ENCODE results near the gene DCUN1D3.
"Not testable (repeated sequence)": the region's sequence is repeated elsewhere in the genome, so short reads cannot be mapped to it uniquely, and the experiment has no call there.

Gene DCUN1D3

DNA sequence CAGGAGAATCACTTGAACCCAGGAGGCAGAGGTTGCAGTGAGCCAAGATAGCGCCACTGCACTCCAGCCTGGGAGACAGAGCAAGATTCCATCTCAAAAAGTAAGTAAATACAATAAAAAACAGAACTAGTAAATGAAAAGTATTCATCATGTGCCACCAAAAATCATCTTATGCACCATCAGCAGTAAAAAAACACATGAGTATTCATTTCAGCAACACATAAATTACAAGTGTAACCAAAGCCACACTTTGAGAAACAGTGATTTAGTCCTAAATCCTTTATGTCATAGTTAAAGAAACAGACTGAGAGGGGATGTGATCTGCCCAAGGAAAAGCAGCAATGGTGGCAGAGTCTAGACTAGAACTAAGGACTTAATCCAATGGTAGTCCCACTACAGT lies 13.0 kb downstream of the DCUN1D3 start:
- no peak for DNase-seq (ENCODE audit: low spot score)

DNA sequence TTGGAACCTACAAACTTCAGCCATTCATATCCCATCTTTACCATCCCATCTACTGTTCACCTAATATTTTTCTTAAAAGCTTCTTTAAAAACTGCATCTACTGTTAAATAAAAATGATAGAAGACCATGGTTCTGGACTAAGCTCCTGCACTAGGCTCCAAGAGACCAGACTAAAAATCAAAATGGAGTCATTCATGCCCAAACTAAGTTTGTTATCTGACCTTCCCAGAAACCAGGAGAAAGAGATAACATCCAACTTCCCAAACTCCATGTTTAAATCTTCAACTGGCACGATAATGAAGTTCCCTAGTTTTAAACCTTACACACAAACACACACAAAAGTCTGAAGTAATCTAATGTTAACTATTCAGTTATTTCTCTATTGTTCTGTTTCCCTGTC lies 13.8 kb downstream of the DCUN1D3 start:
- no peak for DNase-seq (ENCODE audit: low spot score)

DNA sequence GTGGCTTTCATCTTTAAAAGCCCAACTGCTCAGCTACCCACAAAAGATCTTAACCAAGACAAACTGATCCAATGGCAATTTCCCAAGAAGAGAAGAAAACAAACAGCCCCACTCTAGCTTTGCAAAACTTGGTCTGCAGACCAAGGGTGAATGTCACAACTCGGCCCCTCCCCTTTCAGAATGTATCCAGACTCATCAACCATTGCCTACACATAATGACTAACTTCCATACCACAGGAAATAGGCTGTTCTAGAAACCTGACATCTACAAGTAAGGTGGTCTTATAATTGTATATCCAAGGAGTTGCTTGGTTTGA lies 16.0 kb downstream of the DCUN1D3 start:
- no peak for DNase-seq (ENCODE audit: low spot score)

DNA sequence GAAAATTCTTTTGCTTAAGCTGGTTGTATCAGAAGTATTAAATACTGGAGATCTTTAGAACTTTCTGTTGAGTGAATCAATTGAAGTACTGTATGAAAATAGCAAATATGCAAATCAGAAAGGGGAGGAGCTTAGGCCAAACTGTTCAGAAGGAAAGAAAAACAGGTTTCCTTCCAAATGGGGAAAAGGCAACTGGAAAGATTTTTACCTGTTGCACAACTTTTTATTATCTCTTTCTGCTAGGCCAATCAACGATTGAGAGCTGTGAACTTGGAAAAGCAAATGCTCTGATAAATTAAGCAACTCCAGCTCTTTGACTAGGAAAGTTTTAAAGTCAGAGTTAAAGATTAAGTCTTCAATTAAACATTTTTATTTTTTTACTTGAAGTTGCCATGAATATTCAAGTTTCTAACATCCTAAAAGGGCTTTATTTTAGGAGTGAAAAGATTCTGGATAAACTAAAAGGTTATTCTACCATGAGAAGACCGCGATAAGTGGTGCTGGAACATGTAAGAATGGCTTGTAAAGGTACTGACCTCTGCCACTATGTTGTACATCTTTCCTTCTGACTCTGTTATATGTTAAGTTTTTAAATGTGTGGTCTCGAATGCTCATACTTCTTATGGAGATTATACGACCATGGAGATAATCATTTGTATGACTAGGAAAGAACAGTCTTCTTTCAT lies 16.5 kb downstream of the DCUN1D3 start:
- no peak for DNase-seq (ENCODE audit: low spot score)

DNA sequence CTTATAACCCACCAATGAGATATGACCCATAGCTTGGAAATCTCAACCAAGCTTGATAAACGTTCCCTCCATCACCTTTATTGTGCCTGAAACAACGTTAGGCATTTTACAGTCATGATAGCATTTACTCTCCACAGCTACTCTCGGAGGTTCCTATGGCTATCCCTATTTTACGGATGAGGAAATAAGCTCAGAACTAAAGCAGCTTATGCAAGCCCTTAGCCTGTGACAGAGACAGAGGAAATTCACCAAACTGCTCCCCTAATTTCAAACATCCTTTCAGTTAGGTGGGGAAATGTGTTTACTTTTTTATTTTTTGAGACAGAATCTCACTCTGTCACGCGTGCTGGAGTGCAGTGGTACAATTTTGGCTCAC lies 18.7 kb downstream of the DCUN1D3 start:
- DNase-seq (ENCODE audit: low spot score) = no peak

DNA sequence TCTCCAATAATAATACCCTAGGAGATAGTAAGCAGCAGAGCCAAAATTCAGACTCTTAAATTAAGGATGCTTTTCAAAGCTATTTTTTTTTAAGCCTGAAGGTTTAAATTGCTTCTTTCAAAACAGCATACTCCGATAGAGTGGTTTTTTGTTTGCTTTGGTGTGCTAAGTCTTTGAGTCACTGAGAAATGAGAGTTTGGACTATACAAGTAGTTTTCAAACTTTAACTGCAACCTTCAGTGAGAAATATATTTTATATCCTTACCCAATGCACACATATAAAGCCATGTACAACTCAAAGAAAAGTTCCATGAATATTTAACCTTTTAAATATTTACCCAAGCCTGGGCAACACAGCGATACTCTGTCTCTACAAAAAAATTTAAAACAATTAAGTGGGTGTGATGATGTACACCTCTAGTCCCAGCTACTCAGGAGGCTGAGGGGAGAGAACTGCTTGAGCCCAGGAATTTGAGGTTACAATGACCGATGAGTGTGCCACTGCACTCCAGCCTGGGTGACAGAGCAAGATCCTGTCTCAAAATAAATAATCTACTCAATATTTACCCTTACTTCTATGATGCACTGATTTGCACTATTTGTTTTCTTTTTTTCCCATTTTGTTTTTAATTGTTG lies 19.2 kb downstream of the DCUN1D3 start:
- no peak for DNase-seq (ENCODE audit: low spot score)

DNA sequence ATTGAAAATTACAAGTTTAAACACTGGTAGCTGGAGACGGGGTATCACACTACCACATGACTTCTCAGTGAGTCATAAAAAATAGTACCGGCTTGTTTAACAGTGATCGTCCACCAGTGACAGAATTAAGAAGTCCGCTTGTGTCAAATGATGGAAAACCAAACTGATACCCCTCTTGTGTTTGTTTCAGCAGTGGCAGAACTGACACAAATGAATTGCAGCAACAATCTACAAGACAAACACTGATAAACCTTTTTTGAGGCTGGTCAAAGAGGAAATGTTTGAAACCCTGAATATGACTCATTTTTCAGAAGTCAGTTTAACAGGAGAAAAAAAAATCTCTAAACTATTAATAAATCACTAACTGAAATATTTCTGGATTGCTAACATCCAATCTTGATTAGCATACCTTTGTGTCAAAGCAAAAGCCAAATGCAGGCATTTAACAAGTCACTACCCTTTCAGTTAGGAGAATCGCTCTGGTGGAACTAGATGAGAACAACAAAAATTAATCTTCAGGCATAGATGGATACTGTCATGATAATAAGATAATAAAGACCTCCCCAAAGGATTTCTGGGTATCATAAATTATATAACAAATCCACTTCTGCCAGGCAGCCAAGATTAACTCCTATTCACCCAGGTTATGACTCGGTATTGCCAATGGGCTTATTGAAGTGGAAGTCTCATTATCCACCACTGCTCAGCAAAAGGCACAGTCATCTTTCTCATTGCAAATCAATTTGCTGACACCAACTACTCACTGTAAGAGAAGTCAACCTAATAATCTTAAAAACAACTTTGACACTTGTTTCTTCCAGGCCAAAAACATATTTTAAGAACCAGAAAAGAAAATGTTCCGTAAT lies 20.8 kb downstream of the DCUN1D3 start:
- DNase-seq (ENCODE audit: low spot score) = no peak

DNA sequence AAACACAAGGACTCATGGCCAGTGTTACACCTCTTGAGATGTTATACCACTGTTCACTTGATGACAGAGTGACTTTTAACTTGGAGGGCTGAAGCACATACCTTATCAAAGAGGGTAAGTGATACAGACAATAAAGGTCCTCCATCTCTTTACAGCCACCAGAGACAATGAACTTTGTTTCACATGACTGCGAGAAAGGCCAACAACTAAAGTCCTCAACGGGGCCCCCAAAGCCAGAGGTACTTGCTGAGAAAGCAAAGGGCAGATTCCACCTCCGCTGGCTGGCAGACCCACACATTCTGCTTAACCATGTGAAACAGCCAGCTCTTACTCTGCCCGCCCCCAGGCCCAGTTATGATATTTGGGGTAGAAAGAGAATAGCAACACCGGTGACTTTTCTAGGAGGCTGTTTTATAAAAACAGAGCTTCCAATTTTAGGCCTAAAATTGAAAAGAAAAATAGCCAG lies 21.4 kb downstream of the DCUN1D3 start:
- no peak for DNase-seq (ENCODE audit: low spot score)

DNA sequence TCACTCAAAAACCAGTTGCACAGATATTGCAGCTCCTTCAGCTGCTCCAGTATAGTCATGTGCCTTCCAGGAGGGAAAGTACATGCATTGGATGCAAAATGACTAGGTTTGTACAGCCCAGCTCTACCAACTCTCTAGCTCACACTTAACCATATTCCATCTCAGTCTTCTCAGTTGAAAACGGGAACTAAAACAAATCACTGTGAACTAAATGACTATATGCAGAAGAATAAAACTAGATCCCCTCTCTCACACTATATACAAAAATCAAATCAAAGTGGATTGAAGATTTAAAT lies 24.9 kb downstream of the DCUN1D3 start:
- DNase-seq (ENCODE audit: low spot score) = no peak

DNA sequence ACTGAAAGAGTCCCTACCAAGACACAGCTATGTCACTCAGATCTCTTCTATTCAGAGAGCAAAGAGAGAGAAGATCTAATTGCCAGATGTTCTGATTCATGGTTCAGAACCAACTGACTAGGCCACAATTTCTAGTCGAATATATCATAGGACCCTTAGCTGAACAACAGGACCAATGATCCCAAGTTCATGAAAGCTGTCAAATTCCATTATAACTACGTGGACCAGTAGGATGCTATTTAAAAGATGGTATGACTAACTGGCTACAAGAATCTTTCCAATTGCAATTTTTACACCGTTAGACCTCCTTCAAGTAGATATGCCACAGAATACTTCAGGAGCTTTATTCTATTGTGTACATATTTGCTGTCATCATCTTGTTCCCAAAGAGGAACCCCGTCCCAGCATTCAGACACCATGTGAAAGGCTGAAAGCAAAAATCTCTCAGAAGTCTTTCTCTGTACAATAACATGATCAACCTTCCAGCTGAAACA lies 26.0 kb downstream of the DCUN1D3 start:
- DNase-seq (ENCODE audit: low spot score) = no peak

DNA sequence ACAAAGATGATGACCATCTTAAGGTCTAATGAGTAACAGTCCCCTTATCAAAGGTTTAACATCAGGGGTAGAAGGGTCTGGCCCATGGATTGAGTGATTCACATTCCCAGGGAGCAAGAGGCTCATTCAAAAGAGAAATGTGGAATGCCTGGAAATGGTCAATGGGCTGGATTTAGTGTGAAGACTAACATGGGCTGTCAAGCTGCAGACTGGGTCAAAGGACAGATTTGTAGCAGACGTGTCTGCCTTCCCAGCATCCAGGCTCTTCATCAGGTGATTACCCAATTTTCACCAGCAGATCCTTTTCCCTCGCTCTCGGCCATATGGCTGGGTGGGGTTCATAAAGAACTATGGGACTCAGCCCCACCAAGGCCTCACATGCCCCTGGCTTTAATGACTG lies 26.8 kb downstream of the DCUN1D3 start:
- no peak for DNase-seq (ENCODE audit: low spot score)

DNA sequence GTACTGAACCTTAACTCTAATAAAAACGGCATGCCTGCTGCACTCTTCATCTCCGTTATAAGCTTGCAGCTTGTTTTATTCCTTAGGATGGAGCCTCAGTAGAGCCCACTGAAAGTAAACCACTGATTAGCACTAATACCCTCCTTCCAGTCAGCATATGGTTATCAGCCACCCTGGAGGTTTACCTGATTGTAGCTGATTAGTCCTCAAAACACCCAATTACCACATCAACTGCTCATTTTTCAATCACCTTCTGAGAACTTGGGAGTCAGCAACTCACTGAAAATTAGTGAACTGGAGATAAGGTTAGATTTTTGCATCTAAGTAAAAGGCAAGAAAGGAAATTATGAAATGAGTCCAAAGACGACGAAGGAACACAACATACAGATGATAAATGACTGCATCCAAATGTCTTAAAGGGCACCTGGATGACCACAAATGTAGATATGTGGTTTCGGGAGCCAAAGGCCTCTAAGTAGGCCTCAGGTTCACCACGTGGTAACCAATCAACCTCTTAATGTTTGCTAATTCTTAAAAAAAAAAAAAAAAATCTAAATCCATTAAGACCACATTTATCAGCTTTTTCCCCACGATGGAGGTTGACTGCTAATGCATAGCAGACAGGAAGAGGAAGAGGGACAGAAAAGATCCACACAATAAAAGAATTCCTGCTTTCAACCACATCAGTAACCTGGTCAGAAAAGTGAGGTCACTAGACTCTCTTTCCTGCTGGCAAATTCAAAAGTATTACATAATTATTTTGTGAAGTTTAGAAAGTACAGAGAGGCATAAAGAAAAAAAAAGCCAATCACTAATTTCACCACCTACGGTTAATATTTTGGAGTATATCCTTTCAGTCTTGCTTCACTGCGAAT lies 28.0 kb downstream of the DCUN1D3 start:
- no peak for DNase-seq (ENCODE audit: low spot score)

DNA sequence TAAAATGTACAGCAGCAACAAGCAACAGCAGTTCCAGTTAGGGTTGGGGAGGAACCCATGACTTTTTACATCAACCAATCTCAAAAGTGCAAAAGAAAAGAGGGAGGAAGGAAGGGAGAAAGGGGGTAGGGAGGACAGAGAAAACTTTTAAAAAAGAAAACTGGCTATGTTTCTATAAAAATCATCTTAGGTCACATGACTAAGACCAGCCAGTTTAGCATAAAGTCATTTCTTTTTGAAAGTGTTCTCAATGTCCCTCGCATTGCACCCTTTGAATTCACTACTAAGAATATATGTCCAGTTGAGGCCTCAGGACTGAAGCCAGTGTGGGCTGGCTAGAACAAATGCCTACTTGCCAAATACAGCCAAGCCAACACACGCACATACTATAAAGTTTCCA lies 28.9 kb downstream of the DCUN1D3 start:
- DNase-seq (ENCODE audit: low spot score) = no peak

DNA sequence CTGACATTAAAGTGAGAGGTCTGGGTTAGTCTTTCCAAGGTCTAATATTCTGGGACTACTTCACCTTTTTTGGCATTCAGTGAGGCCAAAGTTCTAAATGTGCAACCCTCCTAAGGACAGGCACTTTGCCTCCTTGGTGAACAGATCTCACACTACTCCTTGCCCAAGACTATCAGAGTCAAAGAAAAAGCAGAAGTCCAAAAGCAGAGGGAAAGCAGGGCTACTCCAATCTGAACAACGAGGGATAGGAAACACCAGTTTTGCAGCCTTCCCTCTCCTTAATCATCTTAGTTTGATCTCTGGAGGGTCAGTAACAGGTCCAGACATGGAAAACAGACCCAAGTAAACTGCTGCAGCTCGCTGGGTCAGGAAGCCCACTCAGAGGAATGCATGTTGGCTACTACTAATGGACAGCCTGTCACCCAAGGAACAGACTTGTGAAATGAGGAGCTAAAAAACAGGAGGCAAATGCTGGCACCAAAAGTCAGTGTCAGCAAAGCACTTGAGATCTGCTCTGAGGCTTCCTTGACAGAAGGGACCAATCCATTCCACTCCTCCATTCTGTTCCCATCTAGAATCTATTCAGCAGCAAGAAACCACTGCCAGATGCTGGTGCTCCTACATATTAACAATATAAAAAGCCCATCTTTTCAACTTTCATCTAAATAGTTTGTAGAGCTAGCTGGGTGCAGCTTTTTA lies 29.9 kb downstream of the DCUN1D3 start:
- no peak for DNase-seq (ENCODE audit: low spot score)

DNA sequence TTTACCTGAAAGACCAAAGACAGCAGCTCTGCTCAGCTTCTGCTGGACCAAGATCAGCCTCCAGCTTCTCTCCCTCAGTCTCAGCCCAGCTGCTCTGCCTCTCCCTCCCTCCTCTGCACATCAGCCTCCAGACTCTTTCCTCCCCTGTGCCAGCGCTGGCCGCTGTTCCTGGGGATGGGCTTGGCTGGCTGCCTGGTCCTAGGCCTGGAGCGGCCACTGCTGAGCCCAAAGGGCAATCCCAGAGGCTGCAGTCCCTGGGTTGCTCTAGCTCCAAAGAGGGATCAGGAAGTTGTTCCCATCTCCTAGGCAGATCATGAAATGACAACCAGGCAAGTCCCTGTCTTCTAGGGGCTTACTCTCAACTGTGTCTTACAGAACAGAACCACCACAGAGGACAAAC lies 31.3 kb downstream of the DCUN1D3 start:
- DNase-seq (ENCODE audit: low spot score) = no peak

DNA sequence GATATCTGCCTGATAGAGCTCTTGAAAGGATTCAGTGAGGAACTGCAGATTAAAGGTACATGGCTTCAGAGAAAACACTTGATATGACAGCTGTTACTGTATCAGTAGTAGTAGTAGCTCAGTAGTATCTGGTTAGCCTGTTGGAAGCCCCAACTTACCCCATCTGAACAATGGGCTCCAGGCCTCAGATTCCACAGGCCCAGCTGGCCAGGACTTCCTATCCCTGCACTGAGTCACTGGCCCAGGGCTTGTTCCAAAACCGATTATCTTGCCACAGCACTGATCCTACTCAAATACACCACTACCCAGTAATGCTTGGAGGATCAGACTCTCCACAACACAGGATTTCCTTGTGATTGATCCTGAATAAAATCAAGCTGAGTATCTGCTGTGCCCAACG lies 32.6 kb downstream of the DCUN1D3 start:
- no peak for DNase-seq (ENCODE audit: low spot score)

DNA sequence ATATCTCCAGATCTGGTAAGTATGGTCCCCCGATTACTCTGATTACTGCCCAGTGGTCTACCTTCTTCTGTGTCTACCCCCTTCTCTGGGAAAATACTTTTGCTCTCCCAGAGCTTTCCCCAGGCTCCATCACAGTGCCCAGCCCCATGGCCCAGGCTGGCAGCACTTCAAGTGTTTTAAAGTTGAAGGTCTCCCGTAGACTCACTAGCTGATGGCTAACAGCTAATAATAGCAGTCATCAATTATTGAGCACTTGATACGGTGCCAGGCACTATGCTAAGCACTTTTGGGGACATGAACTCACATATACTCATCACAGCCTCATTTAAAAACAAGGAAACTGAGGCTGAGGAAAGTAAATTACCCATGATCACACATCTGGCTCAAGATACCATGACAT lies 33.4 kb downstream of the DCUN1D3 start:
- no peak for DNase-seq (ENCODE audit: low spot score)

DNA sequence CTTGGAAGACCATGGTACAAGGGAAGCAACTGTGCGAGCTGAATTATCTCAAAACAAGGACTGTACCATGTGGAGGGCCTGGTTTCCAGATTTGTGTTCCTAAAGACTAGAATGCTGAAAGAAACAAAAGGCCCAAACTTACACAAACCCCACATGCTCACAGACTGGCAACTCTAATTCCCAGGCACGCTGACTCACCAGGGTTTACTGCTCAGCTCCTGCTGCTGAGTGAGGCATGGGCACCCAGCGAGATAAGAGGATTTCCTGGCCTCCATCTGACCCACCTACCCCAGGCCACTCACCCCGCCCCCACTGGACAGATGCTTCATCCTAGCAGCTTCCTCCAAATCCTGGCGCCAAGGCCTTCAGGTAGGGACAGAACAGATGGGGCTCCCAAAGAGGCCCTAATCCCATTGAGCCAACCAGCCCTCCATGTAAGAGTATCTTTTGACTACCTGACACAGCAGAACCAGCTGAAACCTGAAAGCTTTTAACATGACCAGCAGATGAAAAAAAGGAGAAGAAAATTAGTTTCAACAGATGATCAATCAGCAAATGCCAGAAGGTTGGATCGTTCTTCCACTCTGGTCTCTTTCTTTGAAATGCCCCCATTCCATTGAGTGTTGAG lies 33.9 kb downstream of the DCUN1D3 start:
- peak; percentile 44 for DNase-seq (ENCODE audit: low spot score)

DNA sequence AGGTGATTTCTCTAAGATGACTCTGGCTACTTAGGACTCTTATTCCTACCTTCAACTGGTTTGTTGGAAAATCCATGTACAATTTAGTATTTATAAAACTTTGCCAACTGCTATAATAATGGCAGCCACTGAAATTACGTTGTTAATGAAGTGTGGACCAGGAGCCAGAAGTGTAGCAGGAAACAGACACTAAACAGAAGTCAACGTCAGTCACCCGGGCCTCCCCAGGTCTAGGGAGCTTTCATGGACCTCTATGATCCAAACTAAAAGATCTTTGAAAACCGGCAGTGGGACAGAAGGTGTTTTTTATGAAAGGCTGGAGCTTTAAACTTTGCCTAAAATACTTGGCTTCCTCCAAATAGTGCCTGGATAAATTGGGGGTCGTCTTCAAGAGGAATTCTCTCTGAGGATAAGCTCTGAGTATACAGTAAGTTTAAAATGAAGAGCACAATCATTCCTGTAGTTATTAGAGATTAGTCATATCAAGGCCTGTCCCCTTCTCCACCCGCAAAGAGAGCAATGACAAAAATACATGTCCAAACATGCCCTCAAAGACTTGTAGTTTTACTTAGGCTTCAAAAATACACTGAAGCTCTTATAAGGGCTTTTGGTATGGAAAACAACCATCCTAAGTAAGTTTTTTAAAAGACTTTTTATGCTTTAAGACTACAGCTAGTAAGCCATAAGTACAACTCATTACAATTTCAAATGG lies 34.6 kb downstream of the DCUN1D3 start:
- DNase-seq (ENCODE audit: low spot score) = peak; percentile 43

DNA sequence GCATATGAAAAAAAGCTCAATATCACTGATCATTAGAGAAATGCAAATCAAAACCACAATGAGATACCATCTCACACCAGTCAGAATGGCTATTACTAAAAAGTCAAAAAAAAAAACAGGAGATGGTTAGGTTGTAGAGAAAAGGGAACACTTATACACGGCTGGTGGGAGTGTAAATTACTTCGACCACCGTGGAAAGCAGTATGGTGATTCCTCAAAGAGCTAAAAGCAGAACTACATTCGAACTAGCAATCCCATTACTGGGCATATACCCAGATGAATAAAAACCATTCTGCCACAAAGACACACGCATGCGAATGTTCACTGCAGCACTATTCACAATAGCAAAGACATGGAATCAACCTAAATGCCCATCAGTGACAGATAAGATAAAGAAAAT lies 35.8 kb downstream of the DCUN1D3 start:
- DNase-seq (ENCODE audit: low spot score) = not testable (repeated sequence)

Data from hematopoietic multipotent progenitor cell treated with erythropoietin and hydrocortisone succinate and interleukin-3 and kit ligand, for 15 days (in vitro differentiated cells).